Upper lobe of left lung (tissue), 6 donors: Measurements from ENCODE around the gene SF3B1. TPM values are rescaled to one million over a fixed set of nuclear protein-coding genes. Genes with fewer than 3 reads are reported as not detected.

ENCODE experiments used
- ATAC-seq, 2 donors: fragments of 200-7000 bp; cut with Tn5 transposase; one replicate each; pipeline ENCODE4 v1.9.1; 2022; ENCODE audit warnings: mild to moderate bottlenecking in 2 of 2, moderate library complexity in 2 of 2; ENCODE audit not compliant: low FRiP score in 2 of 2
- DNase-seq, 2 donors: peaks; one replicate each; pipeline ENCODE4 v3.0.0-alpha.2; 2019 to 2020
- H3K27ac ChIP-seq, 4 donors: fragments of 200-600 bp; sonication (generic); one replicate each; pipeline ENCODE4 v1.5.1; 2016 to 2019
- H3K27me3 ChIP-seq, 4 donors: fragments of 200-600 bp; sonication (generic); one replicate each; pipeline ENCODE4 v1.5.1; 2017 to 2019
- H3K36me3 ChIP-seq, 4 donors: fragments of 200-600 bp; sonication (generic); one replicate each; pipeline ENCODE4 v1.5.1; 2016 to 2019
- H3K4me1 ChIP-seq, 4 donors: fragments of 200-600 bp; sonication (generic); one replicate each; pipeline ENCODE4 v1.5.1; 2018 to 2019
- H3K4me3 ChIP-seq, 4 donors: fragments of 200-600 bp; sonication (generic); one replicate each; pipeline ENCODE4 v1.5.1; 2017 to 2019; ENCODE audit warnings: mild to moderate bottlenecking in 2 of 4, moderate library complexity in 1 of 4
- H3K9me3 ChIP-seq, 4 donors: fragments of 200-600 bp; sonication (generic); one replicate each; pipeline ENCODE4 v1.5.1; 2018 to 2019
- CTCF ChIP-seq, 6 experiments: fragments of 450-650 bp in 4 of 6; fragments of 200-600 bp in 2 of 6; sonication (generic) in 2 of 6; IDR thresholded peaks; one replicate each; pipeline ENCODE4 v1.5.1; 2016 to 2019; ENCODE audit warnings: antibody characterized with exemption in 6 of 6
- EP300 ChIP-seq, 4 donors: sonication (generic); formaldehyde crosslinking; IDR thresholded peaks; one replicate each; pipeline ENCODE4 v1.5.1; 2017; ENCODE audit warnings: antibody characterized with exemption in 4 of 4, control low read depth in 2 of 4
- POLR2A ChIP-seq, 4 donors: fragments of 450-650 bp; IDR thresholded peaks; one replicate each; pipeline ENCODE4 v1.5.1; 2016 to 2017; ENCODE audit warnings: antibody characterized with exemption in 4 of 4, mild to moderate bottlenecking in 2 of 4
- POLR2AphosphoS5 ChIP-seq, 2 donors: sonication (generic); formaldehyde crosslinking; IDR thresholded peaks; one replicate each; pipeline ENCODE4 v1.5.1; 2017; ENCODE audit warnings: antibody characterized with exemption in 2 of 2
- WGBS, 2 donors: methylation state at CpG; one replicate each; pipeline ENCODE4 v1.1.5; 2017 to 2018; 5-methylcytosine and 5-hydroxymethylcytosine counted together
- total RNA-seq, 6 donors: library from RNA; depleted of rRNA in 4 of 6; stranded (reverse); fragments of >200 nt in 4 of 6; gene quantifications; one replicate each; pipeline versions ENCODE4 v1.1.0 to v1.2.1, GENCODE V29; 2016 to 2021
- donor health status: DM: no; HTN: no; CAD: no; lungs with moderate emphysema.
- donor health status: DM: no; HTN: yes; CAD: no; lungs with severe emphysema.

SF3B1 gene
- total RNA-seq, 6 donors from 2014 or later, result 182 to 614 (median 203) TPM

DNA sequence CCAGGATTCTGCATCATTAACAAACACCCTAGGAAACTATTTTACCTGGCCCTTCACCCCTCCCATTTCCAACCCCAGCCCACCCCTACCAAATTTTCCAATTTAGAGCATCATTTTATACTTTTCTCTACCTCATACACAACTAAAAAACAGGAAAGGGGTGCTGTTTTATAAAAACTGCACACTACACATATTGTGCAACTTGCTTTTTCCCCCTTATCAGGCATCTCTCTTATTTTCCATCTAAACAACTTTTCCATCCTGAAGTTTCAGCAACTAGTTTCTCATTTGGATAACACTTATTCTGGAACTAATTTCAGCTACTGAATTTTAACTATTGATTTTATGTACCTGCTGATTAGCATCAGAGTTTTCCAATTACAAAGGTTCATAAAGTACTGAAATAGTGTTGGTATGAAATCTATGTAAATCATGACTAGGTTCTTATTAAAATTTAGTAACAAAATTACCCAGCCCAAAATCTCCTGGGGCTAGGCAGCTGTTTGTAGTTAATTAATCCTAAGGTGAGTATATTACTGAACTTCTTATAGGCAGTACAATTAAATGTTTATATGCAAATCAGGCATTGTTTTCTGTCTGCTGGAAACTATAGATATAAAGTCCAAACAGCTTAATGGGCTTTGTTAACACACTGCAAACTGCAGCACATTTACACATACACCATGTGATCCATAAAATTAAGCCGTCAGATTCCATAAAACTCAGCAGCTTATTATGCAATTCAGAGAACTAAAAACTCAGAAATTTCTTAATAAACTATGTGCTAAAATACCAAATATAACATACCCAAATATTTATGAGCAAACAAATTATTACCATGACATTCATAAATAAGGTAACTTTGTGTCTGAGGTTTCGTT, 7.9 kb downstream of the SF3B1 start:
- H3K27me3 ChIP-seq, result no peaks in the 10 kb centered on the region
- no peak overlapping the region for H3K27ac ChIP-seq
- H3K4me1 ChIP-seq, result peaks cover 55 to 69% (median 64%) of the 10 kb centered on the region in 4 donors
- no peaks in the 10 kb centered on the region for H3K9me3 ChIP-seq
- H3K36me3 ChIP-seq, result peaks cover 0 to 24% (median 6%) of the 10 kb centered on the region in 4 donors
- DNase-seq (no peak), ATAC-seq (no peak)
- H3K4me3 ChIP-seq, result no peak overlapping the region
- 71 to 74% methylated on average over 2 of the region's 2 CpGs for WGBS, 2 donors
- TF ChIP-seq EP300 (IDR thresholded peaks at IDR 0.05), result no peak
- TF ChIP-seq POLR2A (IDR thresholded peaks at IDR 0.05), result no peak
- TF ChIP-seq CTCF (IDR thresholded peaks at IDR 0.05), result no peak
- TF ChIP-seq POLR2AphosphoS5 (IDR thresholded peaks at IDR 0.05), result no peak

GRCh38 chr2:197425550-197425949, 9.3 kb downstream of the SF3B1 start:
- Histone ChIP-seq H3K4me3 (no peak overlapping the region), H3K36me3 (peaks cover 4 to 38% (median 9%) of the 10 kb centered on the region in 4 donors), H3K27ac (no peak overlapping the region), H3K9me3 (no peaks in the 10 kb centered on the region), H3K27me3 (no peaks in the 10 kb centered on the region), H3K4me1 (peaks cover 44 to 55% (median 52%) of the 10 kb centered on the region in 4 donors)
- no peak for ATAC-seq
- no peak for TF ChIP-seq POLR2A (IDR thresholded peaks at IDR 0.05)
- TF ChIP-seq EP300 (IDR thresholded peaks at IDR 0.05), result no peak
- TF ChIP-seq CTCF (IDR thresholded peaks at IDR 0.05), result no peak
- no peak for TF ChIP-seq POLR2AphosphoS5 (IDR thresholded peaks at IDR 0.05)
- no peak for DNase-seq
- WGBS, 2 donors, result 49 to 64% methylated on average over 7 of the region's 7 CpGs

DNA sequence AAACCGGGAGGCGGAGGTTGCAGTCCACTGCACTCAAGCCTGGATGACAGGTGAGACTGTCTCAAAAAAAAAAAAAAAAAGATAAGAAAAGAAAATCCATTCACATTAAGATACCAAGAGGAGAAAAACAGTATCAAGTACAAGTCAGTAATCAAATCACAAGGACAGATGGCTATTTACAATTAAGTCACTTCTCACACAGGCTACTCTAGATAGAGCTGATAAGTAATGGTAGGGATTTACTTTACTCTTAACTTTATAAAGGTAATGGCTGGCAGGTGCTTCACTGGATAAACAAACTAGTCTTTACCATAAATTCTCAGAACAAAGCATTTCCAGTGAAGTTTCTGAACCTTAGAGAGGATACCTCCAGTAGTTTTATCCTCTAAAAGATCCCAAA, 11.5 kb downstream of the SF3B1 start:
- H3K27me3 ChIP-seq, result no peaks in the 10 kb centered on the region
- H3K36me3 ChIP-seq, result peaks cover 14 to 58% (median 25%) of the 10 kb centered on the region in 4 donors
- no peaks in the 10 kb centered on the region for H3K9me3 ChIP-seq
- peaks cover 35 to 42% (median 37%) of the 10 kb centered on the region in 4 donors for H3K4me1 ChIP-seq
- DNase-seq, result no peak
- H3K4me3 ChIP-seq, result no peak overlapping the region
- 92 to 93% methylated on average over 2 of the region's 2 CpGs for WGBS, 2 donors
- no peak overlapping the region for H3K27ac ChIP-seq
- TF ChIP-seq POLR2AphosphoS5 (IDR thresholded peaks at IDR 0.05) (no peak), EP300 (IDR thresholded peaks at IDR 0.05) (no peak), CTCF (IDR thresholded peaks at IDR 0.05) (no peak), POLR2A (IDR thresholded peaks at IDR 0.05) (no peak)
- no peak for ATAC-seq

DNA sequence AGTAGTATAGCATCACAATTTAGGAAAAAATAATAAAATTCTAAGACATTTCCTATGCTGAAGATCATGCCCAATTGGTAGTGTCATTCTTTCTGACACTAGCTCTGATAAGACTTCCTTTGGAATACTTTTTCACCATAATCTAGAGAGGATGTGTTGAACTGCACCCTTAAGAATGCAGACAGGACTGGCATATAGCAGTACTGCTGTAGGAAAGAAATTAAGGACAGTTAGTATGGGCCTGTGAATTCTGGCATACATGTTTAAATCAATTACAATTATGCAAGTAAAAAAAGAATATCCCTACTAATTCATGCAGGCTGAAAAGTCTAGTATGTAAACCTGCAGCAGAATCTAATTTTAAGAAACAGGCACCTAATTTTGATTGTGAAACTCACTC, 15.4 kb downstream of the SF3B1 start:
- no peak for ATAC-seq

More for the DNA sequence above, 15.4 kb downstream of the SF3B1 start:
- DNase-seq, result no peak
- Histone ChIP-seq H3K27me3 (no peaks in the 10 kb centered on the region), H3K27ac (no peak overlapping the region), H3K36me3 (peaks cover 40 to 97% (median 58%) of the 10 kb centered on the region in 4 donors), H3K9me3 (no peaks in the 10 kb centered on the region), H3K4me1 (peaks cover 0 to 4% (median 1%) of the 10 kb centered on the region in 4 donors), H3K4me3 (no peak overlapping the region)
- TF ChIP-seq CTCF (IDR thresholded peaks at IDR 0.05), result no peak
- no peak for TF ChIP-seq POLR2A (IDR thresholded peaks at IDR 0.05)
- no peak for TF ChIP-seq POLR2AphosphoS5 (IDR thresholded peaks at IDR 0.05)
- TF ChIP-seq EP300 (IDR thresholded peaks at IDR 0.05), result no peak
